A549 (cell line): Measurements from ENCODE around the gene AGRP. TPM values are rescaled to one million over a fixed set of nuclear protein-coding genes. Genes with fewer than 3 reads are reported as not detected.

Experiments
- ATAC-seq, 2 experiments: fragments of 200-7000 bp in 1 of 2; fragments of >200 bp in 1 of 2; cut with Nextera tagmentation in 1 of 2; cut with Tn5 transposase in 1 of 2; 3 replicates each; pipeline versions ENCODE4 v1.8.0 to v1.9.1; 2018 to 2020; ENCODE audit warnings: mild to moderate bottlenecking in 1 of 2, moderate library complexity in 1 of 2
- CTCF ChIA-PET: fragments of 300-600 bp; sonication (Branson Sonifier 250); formaldehyde crosslinking; extraction: SDS; loops from one replicate; lab custom pipeline; 2021; ENCODE audit warnings: antibody characterized with exemption, inconsistent platforms; lab: Yijun Ruan, JAX
- POLR2A ChIA-PET: fragments of 350-600 bp; formaldehyde crosslinking; extraction: SDS; loops from one replicate; lab custom pipeline; 2021; ENCODE audit warnings: antibody characterized with exemption, inconsistent platforms; lab: Yijun Ruan, JAX
- DNase-seq, 2 experiments: peaks; one replicate each; pipeline versions ENCODE4 v3.0.0 to v3.0.0-alpha.2; 2011 to 2016; ENCODE audit warnings: low read depth in 1 of 2, low spot score in 1 of 2
- FAIRE-seq: peaks from 2 replicates; lab custom pipeline; 2011; peaks lifted over from hg19 to GRCh38; lab: Jason Lieb, UNC
- H3K27ac ChIP-seq, 2 experiments: fragments of >200 bp; sonication (Bioruptor Twin); formaldehyde crosslinking; 3 replicates each; pipeline ENCODE4 v1.5.1; 2016 to 2017
- H3K4me1 ChIP-seq: fragments of >200 bp; sonication (Bioruptor Twin); formaldehyde crosslinking; 3 replicates; pipeline ENCODE4 v1.6.1; 2016
- H3K4me2 ChIP-seq: fragments of >200 bp; sonication (Bioruptor Twin); formaldehyde crosslinking; 3 replicates; pipeline ENCODE4 v1.6.1; 2016
- H3K4me3 ChIP-seq: fragments of >200 bp; sonication (Bioruptor Twin); formaldehyde crosslinking; 3 replicates; pipeline ENCODE4 v1.5.1; 2016
- H3K9me3 ChIP-seq: fragments of >200 bp; sonication (Bioruptor Twin); formaldehyde crosslinking; 3 replicates; pipeline ENCODE4 v1.6.1; 2016
- CHD2 ChIP-seq: fragments of 150-350 bp; IDR thresholded peaks from 2 replicates; pipeline ENCODE4 v1.6.1; 2014; ENCODE audit warnings: low read length; ENCODE audit not compliant: partially characterized antibody
- CTCF ChIP-seq: fragments of >200 bp; sonication (Bioruptor Twin); formaldehyde crosslinking; IDR thresholded peaks from 3 replicates; pipeline ENCODE4 v1.5.1; 2016
- E2F6 ChIP-seq: IDR thresholded peaks from 2 replicates; pipeline ENCODE4 v1.6.1; 2012; ENCODE audit warnings: low read depth, borderline replicate concordance
- EP300 ChIP-seq, 2 experiments: fragments of >200 bp; sonication (Bioruptor Twin); formaldehyde crosslinking; IDR thresholded peaks; 2 replicates in 1 of 2; 3 replicates in 1 of 2; pipeline ENCODE4 v1.6.1; 2016 to 2017
- FOSB ChIP-seq: fragments of 250-450 bp; sonication (Bioruptor Pico); IDR thresholded peaks from 2 replicates; pipeline ENCODE4 v1.5.0; 2020; ENCODE audit warnings: mild to moderate bottlenecking, moderate library complexity
- HDAC2 ChIP-seq: fragments of 200-600 bp; sonication (generic); IDR thresholded peaks from 2 replicates; pipeline ENCODE4 v1.6.1; 2016
- HOXB5 ChIP-seq: fragments of 250-450 bp; sonication (Bioruptor Pico); IDR thresholded peaks from 2 replicates; pipeline ENCODE4 v1.5.0; 2020; ENCODE audit warnings: mild to moderate bottlenecking, moderate library complexity
- MAX ChIP-seq: IDR thresholded peaks from 2 replicates; pipeline ENCODE4 v1.6.1; 2012
- REST ChIP-seq: fragments of 200-600 bp; sonication (generic); IDR thresholded peaks from 2 replicates; pipeline ENCODE4 v1.6.1; 2016; ENCODE audit warnings: antibody characterized with exemption, mild to moderate bottlenecking, moderate library complexity
- TP53 ChIP-seq: fragments of 250-450 bp; sonication (Bioruptor Pico); IDR thresholded peaks from 2 replicates; pipeline ENCODE4 v1.5.0; 2021; ENCODE audit warnings: mild to moderate bottlenecking, moderate library complexity
- USF2 ChIP-seq: fragments of 450-650 bp; IDR thresholded peaks from 2 replicates; pipeline ENCODE4 v1.6.1; 2014; ENCODE audit warnings: antibody characterized with exemption
- ZFP36 ChIP-seq: fragments of 450-650 bp; IDR thresholded peaks from 2 replicates; pipeline ENCODE4 v1.6.1; 2014; ENCODE audit warnings: borderline replicate concordance; ENCODE audit not compliant: partially characterized antibody
- ZNF302 ChIP-seq: fragments of 250-450 bp; sonication (Bioruptor Pico); IDR thresholded peaks from 2 replicates; pipeline ENCODE4 v1.9.0; 2021; ENCODE audit warnings: inconsistent platforms, mild to moderate bottlenecking, moderate library complexity
- WGBS: methylation state at CpG from one replicate; pipeline ENCODE4 v1.1.6; 2017; ENCODE audit errors: missing lambda C conversion rate; 5-methylcytosine and 5-hydroxymethylcytosine counted together
- polyA plus RNA-seq, 4 experiments: library from polyadenylated mRNA; depleted of rRNA in 3 of 4; stranded (reverse); fragments of >200 nt; fragmentation: RNase III in 1 of 4; extraction: RNeasy Plus Mini Kit Qiagen cat#74134 plus additional on column Dnase treatment in 1 of 4; gene quantifications; 2 replicates in 3 of 4; 3 replicates in 1 of 4; pipeline ENCODE4 v1.2.3, GENCODE V29; 2011 to 2017

Gene AGRP
- polyA plus RNA-seq, 2 of the 4 experiments (the other 2 are of a cell fraction): not detected

GRCh38 chr16:67519242-67519641 lies 35.9 kb upstream of the AGRP start:
- no peak for FAIRE-seq
- no peak for TF ChIP-seq E2F6
- TF ChIP-seq CTCF: no peak
- no peak for TF ChIP-seq FOSB (CRISPR knock-in tag)
- TF ChIP-seq EP300 (IDR thresholded peaks at IDR 0.05): no peak
- no peak for TF ChIP-seq MAX
- TF ChIP-seq HOXB5 (CRISPR knock-in tag): no peak
- no peak for TF ChIP-seq USF2
- Histone ChIP-seq H3K9me3 (no peaks in the 10 kb centered on the region), H3K4me3 (no peak overlapping the region), H3K4me1 (peaks cover 44% of the 10 kb centered on the region), H3K4me2 (no peak overlapping the region), H3K27ac (no peak overlapping the region)
- ChIA-PET CTCF (interaction anchor here (0.7 to 11.1 kb wide), 9 partner anchors 21 to 413 kb away, joined by 3 to 301 read pairs (median 137); partner anchors contain the start of genes C16orf86, CARMIL2, CTCF and ENKD1), POLR2A (no interaction called here)
- DNase-seq: no peak
- ATAC-seq: no peak
- WGBS: 74% methylated on average over 4 of the region's 4 CpGs

- no peak overlapping the region for H3K4me2 ChIP-seq
- H3K27ac ChIP-seq: peak overlapping the region in 1 of 2 experiments; percentile 45; a peak in 2 of 6 replicates
- H3K4me3 ChIP-seq: no peak overlapping the region
- FAIRE-seq (no peak), DNase-seq (no peak), ATAC-seq (no peak)
- ChIA-PET CTCF (interaction anchor here (0.7 to 11.1 kb wide), 7 partner anchors 21 to 413 kb away, joined by 3 to 301 read pairs (median 174); partner anchors contain the start of genes C16orf86, CARMIL2 and ENKD1), POLR2A (no interaction called here)
- TF ChIP-seq USF2: no peak
- no peak for TF ChIP-seq REST
- TF ChIP-seq ZFP36: no peak
- TF ChIP-seq CHD2: no peak
- no peak for TF ChIP-seq E2F6
- TF ChIP-seq FOSB (CRISPR knock-in tag): no peak
- no peak for TF ChIP-seq ZNF302
- no peak for TF ChIP-seq HDAC2
- TF ChIP-seq TP53 (CRISPR knock-in tag): no peak
- 89% methylated on average over 7 of the region's 8 CpGs for WGBS
- H3K9me3 ChIP-seq: no peaks in the 10 kb centered on the region
- H3K4me1 ChIP-seq: peaks cover 38% of the 10 kb centered on the region
Observed at GRCh38 chr16:67518676-67519075, 35.3 kb upstream of the AGRP start.
